GM19099 (cell line): ENCODE measurements around the gene CLDN9.

Experiments
- POLR2A ChIP-seq: IDR thresholded peaks from 3 replicates; pipeline ENCODE4 v1.6.1; 2011; ENCODE audit warnings: low read depth; ENCODE audit not compliant: insufficient read length; ENCODE audit errors: extremely low read depth

Gene CLDN9

GRCh38 chr16:2981899-2982250 lies 30.8 kb upstream of the CLDN9 start:
- TF ChIP-seq POLR2A = no peak

- no peak for TF ChIP-seq POLR2A
These were observed 30.3 kb upstream of the CLDN9 start for GRCh38 chr16:2982402-2982801.

GRCh38 chr16:2983706-2984136 lies 29.0 kb upstream of the CLDN9 start:
- TF ChIP-seq POLR2A = peak; percentile 42

- no peak for TF ChIP-seq POLR2A
These were observed 27.3 kb upstream of the CLDN9 start for GRCh38 chr16:2985462-2985861.

GRCh38 chr16:2985893-2986355 lies 26.8 kb upstream of the CLDN9 start:
- no peak for TF ChIP-seq POLR2A

- no peak for TF ChIP-seq POLR2A
These were observed 26.0 kb upstream of the CLDN9 start for GRCh38 chr16:2986623-2987188.

GRCh38 chr16:2987286-2987685 lies 25.4 kb upstream of the CLDN9 start:
- TF ChIP-seq POLR2A = no peak

- no peak for TF ChIP-seq POLR2A
These were observed 24.9 kb upstream of the CLDN9 start for GRCh38 chr16:2987833-2988232.

GRCh38 chr16:2988590-2989099 lies 24.1 kb upstream of the CLDN9 start:
- no peak for TF ChIP-seq POLR2A

- TF ChIP-seq POLR2A = no peak
These were observed 21.8 kb upstream of the CLDN9 start for GRCh38 chr16:2990891-2991290.

- TF ChIP-seq POLR2A = no peak
These were observed 21.0 kb upstream of the CLDN9 start for GRCh38 chr16:2991566-2992261.

- no peak for TF ChIP-seq POLR2A
These were observed 20.2 kb upstream of the CLDN9 start for GRCh38 chr16:2992383-2993081.

GRCh38 chr16:2996298-2996697 lies 16.4 kb upstream of the CLDN9 start:
- no peak for TF ChIP-seq POLR2A

GRCh38 chr16:2999929-3000328 lies 12.8 kb upstream of the CLDN9 start:
- no peak for TF ChIP-seq POLR2A

- no peak for TF ChIP-seq POLR2A
These were observed 12.2 kb upstream of the CLDN9 start for GRCh38 chr16:3000540-3000939.

- TF ChIP-seq POLR2A = no peak
These were observed 11.4 kb upstream of the CLDN9 start for GRCh38 chr16:3001316-3001715.
